Right renal cortex interstitium (tissue), 3 donors: ENCODE data around the gene ADPRS. TPM values are rescaled to one million over a fixed set of nuclear protein-coding genes. Genes with fewer than 3 reads are reported as not detected.

ENCODE experiments used
- DNase-seq, 3 donors: peaks; one replicate each; pipeline ENCODE4 v3.0.0-alpha.2; 2013; ENCODE audit warnings: low read depth in 3 of 3, low spot score in 2 of 3
- polyA plus RNA-seq, 3 donors: library from polyadenylated mRNA; unstranded; fragments of 120-200 nt; gene quantifications; one replicate each; pipeline ENCODE4 v1.2.1, GENCODE V29; 2013; ENCODE audit not compliant: insufficient read length in 3 of 3

ADPRS gene
- polyA plus RNA-seq, 3 donors, result 30.7 to 33.2 (median 30.9) TPM

DNA sequence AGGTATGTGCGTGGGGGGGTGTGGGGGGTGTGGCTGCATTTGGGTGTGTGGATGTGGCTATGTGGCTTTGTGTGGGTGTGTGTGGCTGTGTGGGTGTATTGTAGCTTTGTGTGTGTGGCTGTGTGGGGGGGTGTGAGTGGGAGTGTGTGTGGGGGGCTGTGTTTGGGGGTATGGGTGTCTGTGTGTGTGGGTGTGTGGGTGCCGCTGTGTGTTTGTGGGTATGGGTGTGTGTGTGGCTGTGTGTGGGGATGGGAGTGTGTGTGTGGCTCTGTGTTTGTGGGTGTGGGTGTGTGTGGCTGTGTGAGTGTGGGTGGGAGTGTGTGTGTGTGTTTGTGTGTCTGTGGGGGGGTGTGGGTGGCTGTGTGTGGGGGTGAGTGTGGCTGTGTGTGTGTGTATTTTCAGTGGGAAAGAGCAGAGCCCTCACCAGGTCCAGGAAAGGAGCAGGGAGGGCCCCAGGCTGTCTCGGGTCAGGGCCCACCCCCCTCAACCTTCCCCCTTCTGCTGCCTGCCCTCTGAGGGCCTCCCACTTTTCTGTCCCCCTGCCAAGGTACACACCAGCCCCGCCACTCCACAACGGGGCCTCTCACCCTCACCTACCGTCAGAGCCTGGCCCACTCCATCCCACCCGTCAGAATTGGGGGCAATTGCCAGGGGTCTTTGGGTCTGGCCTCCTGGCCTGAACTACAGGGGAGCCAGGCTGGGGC is 38.3 kb downstream of the ADPRS start:
- no peak for DNase-seq

DNA sequence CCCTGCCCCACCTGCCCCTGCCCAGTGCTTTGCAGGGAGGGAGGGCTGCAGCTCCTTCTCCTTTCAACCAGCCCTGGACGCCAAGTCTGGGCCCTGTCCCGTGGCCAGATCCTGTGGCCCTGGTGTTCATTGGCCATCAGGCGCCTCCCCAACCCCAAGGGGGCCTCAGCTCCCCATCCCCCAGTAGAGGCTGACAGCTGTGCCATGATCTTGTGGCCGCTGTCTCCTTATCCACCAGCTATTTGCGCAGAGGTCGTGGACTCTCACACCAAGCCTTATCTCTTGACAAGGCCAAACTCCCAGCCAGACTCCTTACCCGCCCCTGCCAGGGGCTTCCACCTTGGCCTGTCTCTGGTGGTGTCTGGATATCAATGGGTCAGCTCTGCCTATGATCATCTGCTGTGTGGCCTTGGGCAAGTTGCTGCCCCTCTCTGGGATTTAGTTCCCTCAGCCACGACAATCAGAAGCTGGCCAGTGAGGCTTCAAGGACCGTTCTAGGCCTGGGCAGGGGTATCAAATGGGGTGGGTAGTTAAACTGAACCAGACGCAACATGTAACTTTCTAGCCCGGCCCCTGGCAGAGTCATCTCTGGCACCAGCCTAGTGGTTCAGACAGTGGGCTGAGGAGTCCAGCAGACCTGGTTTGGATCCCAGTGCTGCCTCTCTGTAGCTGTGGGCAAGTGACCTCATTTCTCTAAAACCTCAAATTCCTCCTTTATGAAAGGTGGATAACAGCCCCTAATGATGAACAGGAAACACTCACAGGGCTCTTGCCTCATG is 39.6 kb downstream of the ADPRS start:
- no peak for DNase-seq

DNA sequence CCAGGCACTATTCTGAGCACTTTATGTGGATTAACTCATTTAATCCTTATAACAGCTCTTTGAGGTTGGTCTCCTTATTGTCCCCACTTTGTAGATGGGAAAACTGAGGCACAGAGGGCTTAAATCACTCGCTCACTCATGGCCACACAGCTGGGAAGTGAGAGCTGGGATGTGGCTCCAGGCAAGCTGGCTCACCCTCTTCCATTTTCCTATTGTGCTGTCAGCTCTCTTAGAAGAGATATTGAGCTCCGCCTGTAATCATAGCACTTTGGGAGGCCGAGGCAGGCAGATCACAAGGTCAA is 40.2 kb downstream of the ADPRS start:
- DNase-seq, result no peak

DNA sequence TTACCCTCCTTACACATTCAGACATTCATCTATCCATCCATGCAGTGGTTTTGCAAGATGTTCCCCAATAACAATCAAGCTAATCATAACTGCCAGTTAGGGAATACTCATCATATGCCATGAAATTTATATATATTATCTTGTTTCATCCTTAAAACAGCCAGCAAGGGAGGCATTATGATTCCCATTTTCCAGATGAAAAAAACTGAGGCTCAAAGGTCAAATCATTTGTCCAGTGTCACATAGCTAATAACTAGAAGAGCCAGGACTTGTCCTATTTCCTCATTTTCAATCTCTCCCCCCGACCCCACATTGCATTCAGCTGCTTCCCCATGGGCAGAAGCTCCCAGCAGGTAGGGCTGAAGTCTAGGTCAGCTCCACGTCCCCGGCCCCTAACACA is 43.3 kb downstream of the ADPRS start:
- DNase-seq, result no peak

DNA sequence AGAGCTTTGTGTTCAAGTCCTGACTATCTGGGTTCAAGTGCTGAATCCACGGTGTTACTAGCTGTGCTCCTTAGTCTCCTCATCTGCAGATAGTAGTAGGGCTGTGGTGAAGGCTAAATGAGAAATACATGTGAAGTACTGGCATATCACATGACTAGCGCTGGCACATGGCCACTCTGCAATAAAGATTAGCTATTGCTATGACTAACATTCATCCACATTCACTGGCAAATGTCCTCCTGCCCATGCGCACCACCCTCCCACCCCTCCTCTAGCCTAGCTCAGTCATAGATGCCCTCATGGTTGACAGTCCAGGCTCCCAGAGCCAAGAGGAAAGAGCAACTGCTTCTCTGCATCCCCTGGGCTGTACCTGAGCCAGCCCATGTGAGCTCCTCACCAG is 44.8 kb downstream of the ADPRS start:
- no peak for DNase-seq

DNA sequence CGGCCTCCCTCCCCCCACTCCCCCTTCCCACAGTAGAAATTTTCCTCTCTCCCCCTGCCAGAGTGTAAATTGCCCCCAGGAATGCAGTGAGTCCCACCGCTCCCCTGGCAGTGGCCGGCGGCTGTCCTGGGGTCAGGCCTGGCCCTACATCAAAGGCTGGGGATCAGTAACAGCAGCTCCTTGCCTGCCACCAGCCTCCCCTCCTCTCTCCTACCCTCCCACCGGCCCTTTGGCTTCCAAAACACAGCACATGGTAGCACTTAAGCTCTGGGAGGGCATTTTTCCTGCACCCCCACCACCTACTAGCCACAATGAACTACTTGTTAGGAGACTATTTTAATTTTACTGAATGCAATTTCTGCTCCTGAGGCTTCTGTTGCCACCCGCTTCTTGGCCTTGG is 45.3 kb downstream of the ADPRS start:
- no peak for DNase-seq

DNA sequence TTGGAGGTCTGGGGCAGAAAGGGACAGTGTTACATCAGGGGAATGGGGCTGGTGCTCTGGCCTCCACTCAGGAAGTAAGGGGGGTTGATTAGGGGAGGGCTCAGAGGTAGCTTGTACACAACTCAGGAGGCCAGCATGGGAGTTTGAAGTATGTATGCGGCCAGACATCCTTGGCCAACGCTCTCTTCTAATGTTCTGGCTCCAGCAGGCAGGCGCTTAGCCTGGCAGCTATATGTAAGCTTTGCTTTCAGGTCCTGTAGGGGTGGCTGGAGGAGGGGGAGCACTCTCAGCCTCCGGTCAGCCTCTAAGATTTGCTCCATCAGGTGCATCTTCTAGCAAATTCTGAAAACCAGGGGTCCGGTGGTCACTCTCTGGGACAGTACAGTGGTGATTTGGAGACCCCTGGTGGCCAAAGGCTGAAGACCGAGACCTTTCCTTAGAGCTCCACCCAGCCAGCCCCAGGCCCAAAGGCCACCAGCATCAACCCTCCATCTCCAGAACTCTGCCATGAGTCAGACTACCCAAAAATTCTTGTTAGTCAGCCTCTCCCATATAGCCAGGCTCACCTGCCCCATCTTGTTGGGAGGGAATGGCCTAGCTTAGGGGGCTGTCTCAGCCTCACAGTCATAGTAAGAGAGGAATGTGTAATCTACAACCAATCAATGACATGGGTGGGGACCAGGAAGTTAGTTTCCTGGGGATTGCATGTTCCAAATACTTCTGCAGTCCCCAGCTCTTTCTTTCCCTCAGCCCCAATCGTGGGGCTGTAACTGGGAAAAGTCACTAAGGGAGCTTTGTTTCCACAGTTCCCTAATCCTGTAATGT is 46.0 kb downstream of the ADPRS start:
- DNase-seq, result peak in 1 of 3 donors; percentile 27

DNA sequence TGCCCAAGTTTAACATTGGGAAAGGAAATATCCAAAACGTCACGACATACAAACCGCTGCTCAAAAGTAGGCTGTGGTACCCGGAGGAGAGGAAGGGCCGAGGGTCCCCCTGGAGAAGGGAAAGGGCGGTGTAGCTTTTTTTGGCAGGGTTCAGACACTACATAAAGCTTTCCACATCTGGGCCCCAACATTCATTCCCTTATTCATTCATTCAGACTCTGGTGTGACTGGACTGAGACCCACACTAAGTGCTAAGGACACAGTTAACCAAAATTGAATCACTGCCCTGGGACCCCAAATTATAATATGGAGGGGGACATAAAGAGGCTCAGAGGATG is 46.6 kb downstream of the ADPRS start:
- DNase-seq, result no peak

DNA sequence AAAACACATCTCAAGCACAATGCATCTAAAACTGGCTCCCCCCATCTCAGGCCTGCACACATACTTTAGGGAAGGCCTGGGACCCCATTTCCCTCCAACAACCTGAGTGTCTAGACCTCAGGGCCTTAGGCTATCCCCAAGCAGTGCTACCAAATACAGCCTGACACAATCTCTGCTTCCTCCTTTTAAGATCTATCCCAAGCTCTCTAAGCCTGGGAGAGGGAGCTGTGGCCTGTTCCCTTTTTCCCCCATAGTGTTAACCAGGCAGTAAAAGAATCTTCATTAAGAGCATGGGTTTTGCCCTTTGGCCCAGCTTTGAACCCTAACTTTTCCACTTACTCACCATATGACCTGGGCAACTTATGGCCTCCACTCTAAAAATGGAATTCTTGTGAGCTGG is 47.1 kb downstream of the ADPRS start:
- DNase-seq, result no peak

DNA sequence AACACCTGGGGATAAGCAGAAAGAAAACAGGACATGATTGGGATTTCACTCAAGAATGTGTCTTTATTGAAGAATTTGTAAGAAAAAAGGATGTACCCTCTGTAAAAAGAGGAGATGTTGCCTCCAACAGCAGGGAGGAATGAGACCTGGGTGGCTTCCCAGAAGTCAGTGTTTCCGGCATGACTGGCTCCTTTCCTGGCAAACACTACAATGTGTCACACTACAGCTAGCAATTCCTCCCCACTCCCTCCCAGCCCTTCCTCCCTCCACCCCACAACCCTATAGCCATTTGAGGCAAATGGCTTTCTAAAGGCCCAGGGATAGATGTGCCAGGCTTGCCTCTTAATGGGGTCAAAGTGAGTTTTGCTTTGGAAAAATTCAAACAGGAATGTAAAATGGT is 47.8 kb downstream of the ADPRS start:
- DNase-seq, result no peak

DNA sequence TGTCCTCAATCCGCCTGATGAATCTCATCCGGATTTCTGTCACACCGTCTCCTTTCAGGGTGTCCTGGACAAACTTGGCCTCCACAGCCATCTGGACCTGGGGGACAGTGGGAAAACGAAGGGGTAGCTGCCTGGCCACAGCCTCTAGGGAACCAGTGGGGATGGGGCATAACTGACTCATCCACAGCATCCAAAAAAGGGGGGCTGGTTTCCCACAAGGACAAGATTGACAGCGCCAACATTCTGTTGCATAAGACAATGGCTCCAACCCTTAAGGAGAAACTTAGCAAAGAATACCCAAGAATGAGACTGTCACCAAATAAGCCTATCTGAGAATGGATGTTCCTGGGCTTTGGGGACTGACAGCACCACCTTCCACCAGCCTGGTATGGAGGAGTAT is 48.5 kb downstream of the ADPRS start:
- DNase-seq, result no peak

DNA sequence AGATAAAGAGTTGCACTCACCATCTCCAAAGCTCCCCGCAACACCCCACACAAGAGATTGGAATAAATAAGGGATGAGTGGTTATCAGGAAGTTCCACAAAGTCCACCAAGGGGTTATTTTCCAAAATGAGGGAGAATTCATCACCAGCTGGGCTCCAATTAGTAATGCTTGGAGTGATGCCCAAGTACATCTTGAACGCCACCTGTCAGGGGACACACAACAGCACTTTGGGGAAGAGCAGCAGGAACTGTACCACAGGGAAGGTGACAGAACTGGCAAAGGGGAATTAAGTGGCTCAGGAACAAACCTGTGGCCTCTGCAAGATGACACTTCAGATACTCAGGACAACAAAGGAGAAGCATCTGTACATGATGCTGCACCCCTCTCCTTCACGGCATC is 49.1 kb downstream of the ADPRS start:
- DNase-seq, result no peak

DNA sequence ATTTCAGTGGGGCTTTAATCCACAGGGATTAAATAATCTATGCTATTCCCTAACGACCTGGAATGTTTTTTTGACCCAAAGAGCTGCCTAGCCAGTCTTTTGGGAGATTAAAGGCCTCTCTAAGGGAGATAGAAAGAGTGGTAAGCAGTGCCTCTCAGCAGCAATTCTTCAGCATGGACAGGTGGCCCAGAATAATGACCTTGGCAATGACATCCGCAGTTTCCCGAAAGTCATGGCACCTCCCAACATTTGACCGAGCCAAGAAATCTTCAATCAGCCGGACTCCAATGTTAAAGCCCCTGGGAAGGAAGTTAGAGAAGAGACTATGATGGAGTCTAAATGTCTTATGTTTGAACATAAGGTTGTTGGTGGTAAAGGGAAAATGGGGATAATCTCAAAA is 50.8 kb downstream of the ADPRS start:
- no peak for DNase-seq

DNA sequence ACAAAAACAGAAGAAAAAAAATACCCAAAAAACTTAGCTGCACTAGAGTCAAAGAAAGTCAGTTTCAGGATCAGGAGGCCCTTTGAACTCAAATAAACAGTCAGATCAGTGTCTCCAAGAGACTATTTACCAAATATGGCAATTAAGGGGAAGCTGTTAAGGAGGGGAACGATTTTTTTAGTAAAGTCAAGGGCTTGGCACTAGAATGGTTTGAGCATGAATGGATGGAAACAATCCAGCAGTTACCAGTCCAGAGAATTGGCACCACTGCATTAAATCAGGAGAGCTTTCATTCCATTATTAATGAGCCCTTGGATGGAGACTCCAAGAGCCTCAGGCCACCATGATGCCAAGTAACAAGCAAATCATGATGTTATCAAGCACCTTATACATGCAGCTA is 53.4 kb downstream of the ADPRS start:
- no peak for DNase-seq

DNA sequence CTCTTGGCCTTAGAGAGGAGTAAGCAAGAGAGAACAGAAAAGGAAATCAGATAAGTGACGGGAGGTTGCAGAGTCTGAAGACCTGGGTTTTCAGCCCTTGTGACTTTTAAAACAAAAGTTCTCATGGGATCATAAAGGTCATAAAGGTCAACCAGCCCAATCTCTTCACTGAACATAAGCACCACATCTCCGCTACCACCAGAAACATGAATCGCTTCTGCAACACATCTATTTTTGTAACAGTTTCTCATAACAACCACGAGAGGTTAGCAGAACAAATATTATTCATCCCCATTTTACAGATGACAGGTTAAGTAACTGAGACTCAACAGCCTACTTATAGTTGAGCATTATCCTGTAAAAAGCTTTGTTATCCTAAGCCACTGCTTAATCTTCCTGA is 54.7 kb downstream of the ADPRS start:
- DNase-seq, result no peak

Other genes starting within 250 kb of the ADPRS start
- 10 to 100 TPM; 17.1 to 19.1 (median 17.4) TPM for gene AGO1, start 205.7 kb upstream of the ADPRS start, polyA plus RNA-seq
- 10 to 100 TPM; 10.8 to 12.6 (median 11.8) TPM for gene AGO3, start 157.8 kb upstream of the ADPRS start, polyA plus RNA-seq
- gene TEKT2, start 4.8 kb upstream of the ADPRS start, polyA plus RNA-seq, result 10 to 100 TPM in 2 of 3 donors, 1 to 10 TPM in 1; 10.0 to 11.2 (median 10.3) TPM
- gene COL8A2, start 36.3 kb downstream of the ADPRS start, polyA plus RNA-seq, result 1 to 10 TPM; 1.2 to 1.6 (median 1.5) TPM
- gene TRAPPC3, start 60.6 kb downstream of the ADPRS start, polyA plus RNA-seq, result 10 to 100 TPM; 59.4 to 66.8 (median 62.6) TPM
- 10 to 100 TPM; 52.7 to 63.6 (median 60.0) TPM for gene MAP7D1, start 67.3 kb downstream of the ADPRS start, polyA plus RNA-seq
- gene THRAP3, start 135.6 kb downstream of the ADPRS start, polyA plus RNA-seq, result 100 to 1,000 TPM; 130 to 151 (median 147) TPM
- 10 to 100 TPM; 13.9 to 21.4 (median 16.6) TPM for gene SH3D21, start 217.5 kb downstream of the ADPRS start, polyA plus RNA-seq
- gene EVA1B, start 234.8 kb downstream of the ADPRS start, polyA plus RNA-seq, result 10 to 100 TPM; 35.8 to 45.9 (median 41.8) TPM